Gastrocnemius medialis (tissue), 4 donors: ENCODE data around the gene EP400. TPM values are rescaled to one million over a fixed set of nuclear protein-coding genes. Genes with fewer than 3 reads are reported as not detected.
A peak's percentile ranks its signal among the peaks of the same experiment; 100 is the strongest.

ENCODE experiments used
- ATAC-seq, 2 donors: fragments of 150-250 bp; one replicate each; pipeline ENCODE4 v1.9.1; 2016
- DNase-seq, 2 donors: peaks; one replicate each; pipeline ENCODE4 v3.0.0-alpha.2; 2019
- H3K27ac ChIP-seq, 4 donors: fragments of 200-600 bp; sonication (generic); 1 replicate in 1 of 4; 2 replicates in 3 of 4; pipeline ENCODE4 v1.5.1; 2016 to 2018; ENCODE audit warnings: mild to moderate bottlenecking in 2 of 4, moderate library complexity in 1 of 4
- H3K27me3 ChIP-seq, 3 donors: fragments of 200-600 bp; sonication (generic) in 2 of 3; 1 replicate in 1 of 3; 2 replicates in 2 of 3; pipeline versions ENCODE4 v1.5.1 to v1.6.0; 2016 to 2019; ENCODE audit warnings: mild to moderate bottlenecking in 1 of 3, moderate library complexity in 1 of 3
- H3K36me3 ChIP-seq, 2 donors: fragments of 200-600 bp; sonication (generic) in 1 of 2; one replicate each; pipeline ENCODE4 v1.5.1; 2017 to 2018
- H3K4me1 ChIP-seq, 2 donors: fragments of 200-600 bp; sonication (generic) in 1 of 2; one replicate each; pipeline ENCODE4 v1.5.1; 2016 to 2017; ENCODE audit warnings: mild to moderate bottlenecking in 2 of 2
- H3K4me3 ChIP-seq, 4 donors: fragments of 200-600 bp; sonication (generic) in 3 of 4; 1 replicate in 1 of 4; 2 replicates in 3 of 4; pipeline ENCODE4 v1.5.1; 2016 to 2019; ENCODE audit warnings: mild to moderate bottlenecking in 2 of 4
- H3K9me3 ChIP-seq, 3 donors: fragments of 200-600 bp; sonication (generic) in 2 of 3; 1 replicate in 1 of 3; 2 replicates in 2 of 3; pipeline ENCODE4 v1.5.1; 2016 to 2019
- POLR2A ChIP-seq, 2 donors: fragments of 450-650 bp; IDR thresholded peaks; one replicate each; pipeline ENCODE4 v1.6.1; 2017; ENCODE audit warnings: antibody characterized with exemption in 2 of 2, mild to moderate bottlenecking in 2 of 2, moderate library complexity in 2 of 2
- in situ Hi-C, 4 donors: fragments of 200-750 bp; cut with MboI; loops; one replicate each; pipeline versions ENCODE4 v1.15.0 to v1.8.0; 2017; ENCODE audit warnings: low sequenced_read_pairs in 4 of 4
- intact Hi-C: fragments of 100-400 bp; cut with DNase I; formaldehyde crosslinking; loops from one replicate; pipeline ENCODE4 v1.15.1; 2023; ENCODE audit warnings: low total_unique reads
- total RNA-seq, 4 donors: library from RNA; depleted of rRNA; stranded (reverse); fragments of >200 nt; gene quantifications; one replicate each; pipeline versions ENCODE4 v1.1.0 to v1.2.3, GENCODE V29; 2016
- TF ChIP-seq, protein P1 (sequence below), 5 experiments: fragments of 450-650 bp in 3 of 5; fragments of 200-600 bp in 2 of 5; sonication (generic) in 2 of 5; IDR thresholded peaks in 4 of 5; conservative IDR thresholded peaks in 1 of 5; 1 replicate in 4 of 5; 2 replicates in 1 of 5; pipeline ENCODE4 v1.5.1; 2016 to 2019; ENCODE audit warnings: antibody characterized with exemption in 5 of 5, mild to moderate bottlenecking in 3 of 5, moderate library complexity in 3 of 5

The EP400 gene, protein sequence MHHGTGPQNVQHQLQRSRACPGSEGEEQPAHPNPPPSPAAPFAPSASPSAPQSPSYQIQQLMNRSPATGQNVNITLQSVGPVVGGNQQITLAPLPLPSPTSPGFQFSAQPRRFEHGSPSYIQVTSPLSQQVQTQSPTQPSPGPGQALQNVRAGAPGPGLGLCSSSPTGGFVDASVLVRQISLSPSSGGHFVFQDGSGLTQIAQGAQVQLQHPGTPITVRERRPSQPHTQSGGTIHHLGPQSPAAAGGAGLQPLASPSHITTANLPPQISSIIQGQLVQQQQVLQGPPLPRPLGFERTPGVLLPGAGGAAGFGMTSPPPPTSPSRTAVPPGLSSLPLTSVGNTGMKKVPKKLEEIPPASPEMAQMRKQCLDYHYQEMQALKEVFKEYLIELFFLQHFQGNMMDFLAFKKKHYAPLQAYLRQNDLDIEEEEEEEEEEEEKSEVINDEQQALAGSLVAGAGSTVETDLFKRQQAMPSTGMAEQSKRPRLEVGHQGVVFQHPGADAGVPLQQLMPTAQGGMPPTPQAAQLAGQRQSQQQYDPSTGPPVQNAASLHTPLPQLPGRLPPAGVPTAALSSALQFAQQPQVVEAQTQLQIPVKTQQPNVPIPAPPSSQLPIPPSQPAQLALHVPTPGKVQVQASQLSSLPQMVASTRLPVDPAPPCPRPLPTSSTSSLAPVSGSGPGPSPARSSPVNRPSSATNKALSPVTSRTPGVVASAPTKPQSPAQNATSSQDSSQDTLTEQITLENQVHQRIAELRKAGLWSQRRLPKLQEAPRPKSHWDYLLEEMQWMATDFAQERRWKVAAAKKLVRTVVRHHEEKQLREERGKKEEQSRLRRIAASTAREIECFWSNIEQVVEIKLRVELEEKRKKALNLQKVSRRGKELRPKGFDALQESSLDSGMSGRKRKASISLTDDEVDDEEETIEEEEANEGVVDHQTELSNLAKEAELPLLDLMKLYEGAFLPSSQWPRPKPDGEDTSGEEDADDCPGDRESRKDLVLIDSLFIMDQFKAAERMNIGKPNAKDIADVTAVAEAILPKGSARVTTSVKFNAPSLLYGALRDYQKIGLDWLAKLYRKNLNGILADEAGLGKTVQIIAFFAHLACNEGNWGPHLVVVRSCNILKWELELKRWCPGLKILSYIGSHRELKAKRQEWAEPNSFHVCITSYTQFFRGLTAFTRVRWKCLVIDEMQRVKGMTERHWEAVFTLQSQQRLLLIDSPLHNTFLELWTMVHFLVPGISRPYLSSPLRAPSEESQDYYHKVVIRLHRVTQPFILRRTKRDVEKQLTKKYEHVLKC (N-terminal part only)
- 10 to 100 TPM; 11.9 to 17.4 (median 15.0) TPM for total RNA-seq

GRCh38 chr12:131949431-131950181 lies at the start of gene EP400:
Gene EP400 (plus strand): TSS chr12:131949942. CDS start chr12:131960620, 10,678 bp downstream.
- Histone ChIP-seq H3K4me1 (peaks cover 20 to 25% of the 10 kb centered on the region in 2 donors), H3K27me3 (no peaks in the 10 kb centered on the region), H3K4me3 (peak within 1 kb of the TSS; percentile 74 to 97 (median 88)), H3K27ac (peak within 1 kb of the TSS; percentile 74 to 88 (median 87)), H3K9me3 (no peaks in the 10 kb centered on the region), H3K36me3 (peaks cover 0 to 5% of the 10 kb centered on the region in 2 donors)
- peak in 1 of 2 donors; percentile 60 for TF ChIP-seq POLR2A (IDR thresholded peaks at IDR 0.05)
- TF ChIP-seq, protein P1, sequence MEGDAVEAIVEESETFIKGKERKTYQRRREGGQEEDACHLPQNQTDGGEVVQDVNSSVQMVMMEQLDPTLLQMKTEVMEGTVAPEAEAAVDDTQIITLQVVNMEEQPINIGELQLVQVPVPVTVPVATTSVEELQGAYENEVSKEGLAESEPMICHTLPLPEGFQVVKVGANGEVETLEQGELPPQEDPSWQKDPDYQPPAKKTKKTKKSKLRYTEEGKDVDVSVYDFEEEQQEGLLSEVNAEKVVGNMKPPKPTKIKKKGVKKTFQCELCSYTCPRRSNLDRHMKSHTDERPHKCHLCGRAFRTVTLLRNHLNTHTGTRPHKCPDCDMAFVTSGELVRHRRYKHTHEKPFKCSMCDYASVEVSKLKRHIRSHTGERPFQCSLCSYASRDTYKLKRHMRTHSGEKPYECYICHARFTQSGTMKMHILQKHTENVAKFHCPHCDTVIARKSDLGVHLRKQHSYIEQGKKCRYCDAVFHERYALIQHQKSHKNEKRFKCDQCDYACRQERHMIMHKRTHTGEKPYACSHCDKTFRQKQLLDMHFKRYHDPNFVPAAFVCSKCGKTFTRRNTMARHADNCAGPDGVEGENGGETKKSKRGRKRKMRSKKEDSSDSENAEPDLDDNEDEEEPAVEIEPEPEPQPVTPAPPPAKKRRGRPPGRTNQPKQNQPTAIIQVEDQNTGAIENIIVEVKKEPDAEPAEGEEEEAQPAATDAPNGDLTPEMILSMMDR (IDR thresholded peaks at IDR 0.05 in 4 of 5, conservative IDR thresholded peaks at IDR 0.05 in 1 of 5), result peak in 4 of 5 experiments; percentile 50 to 86 (median 74)
- in situ Hi-C loops (loop anchor here in 1 of 4 donors (10.0 kb wide), 1 partner anchor 55 kb away; the partner anchor contains the start of gene ULK1), intact Hi-C loops (loop anchor here (1.0 to 5.0 kb wide), 6 partner anchors 20 to 239 kb away; partner anchors contain the start of genes PUS1 and SFSWAP)
- ATAC-seq (peak; percentile 88 to 93), DNase-seq (peak; percentile 90 to 91)

DNA sequence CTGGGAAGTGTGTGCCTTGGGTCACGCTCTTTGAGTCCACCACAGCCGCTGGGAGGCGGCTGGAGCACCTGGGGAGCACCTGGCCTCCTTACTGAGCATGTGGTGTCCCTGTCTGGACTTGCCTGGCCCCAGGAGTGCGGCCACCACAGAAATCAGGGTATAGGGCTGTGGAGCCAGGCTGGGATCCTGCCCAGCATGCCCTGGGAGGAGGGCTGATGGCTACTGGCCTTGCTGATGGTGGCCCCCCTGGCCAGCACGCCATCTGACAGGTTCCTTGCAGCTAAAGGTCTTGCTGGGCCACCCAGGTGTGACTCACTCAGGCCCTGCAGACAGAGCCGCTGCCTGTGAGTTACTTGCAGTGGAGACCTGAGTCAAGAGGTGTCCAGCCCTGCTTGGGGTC lies 49.3 kb upstream of the EP400 start:
- in situ Hi-C loops (no loop called here), intact Hi-C loops (no loop called here)
- ATAC-seq (no peak), DNase-seq (peak in 1 of 2 donors; percentile 35)
- H3K4me3 ChIP-seq, result no peak overlapping the region
- H3K36me3 ChIP-seq, result peaks cover 0 to 5% of the 10 kb centered on the region in 2 donors
- H3K27me3 ChIP-seq, result no peaks in the 10 kb centered on the region
- TF ChIP-seq, protein P1 (IDR thresholded peaks at IDR 0.05 in 4 of 5, conservative IDR thresholded peaks at IDR 0.05 in 1 of 5), result no peak
- TF ChIP-seq POLR2A (IDR thresholded peaks at IDR 0.05), result no peak
- H3K27ac ChIP-seq, result peak overlapping the region; percentile 94 to 100 (median 98)
- peaks cover 66 to 85% of the 10 kb centered on the region in 2 donors for H3K4me1 ChIP-seq
- no peaks in the 10 kb centered on the region for H3K9me3 ChIP-seq

DNA sequence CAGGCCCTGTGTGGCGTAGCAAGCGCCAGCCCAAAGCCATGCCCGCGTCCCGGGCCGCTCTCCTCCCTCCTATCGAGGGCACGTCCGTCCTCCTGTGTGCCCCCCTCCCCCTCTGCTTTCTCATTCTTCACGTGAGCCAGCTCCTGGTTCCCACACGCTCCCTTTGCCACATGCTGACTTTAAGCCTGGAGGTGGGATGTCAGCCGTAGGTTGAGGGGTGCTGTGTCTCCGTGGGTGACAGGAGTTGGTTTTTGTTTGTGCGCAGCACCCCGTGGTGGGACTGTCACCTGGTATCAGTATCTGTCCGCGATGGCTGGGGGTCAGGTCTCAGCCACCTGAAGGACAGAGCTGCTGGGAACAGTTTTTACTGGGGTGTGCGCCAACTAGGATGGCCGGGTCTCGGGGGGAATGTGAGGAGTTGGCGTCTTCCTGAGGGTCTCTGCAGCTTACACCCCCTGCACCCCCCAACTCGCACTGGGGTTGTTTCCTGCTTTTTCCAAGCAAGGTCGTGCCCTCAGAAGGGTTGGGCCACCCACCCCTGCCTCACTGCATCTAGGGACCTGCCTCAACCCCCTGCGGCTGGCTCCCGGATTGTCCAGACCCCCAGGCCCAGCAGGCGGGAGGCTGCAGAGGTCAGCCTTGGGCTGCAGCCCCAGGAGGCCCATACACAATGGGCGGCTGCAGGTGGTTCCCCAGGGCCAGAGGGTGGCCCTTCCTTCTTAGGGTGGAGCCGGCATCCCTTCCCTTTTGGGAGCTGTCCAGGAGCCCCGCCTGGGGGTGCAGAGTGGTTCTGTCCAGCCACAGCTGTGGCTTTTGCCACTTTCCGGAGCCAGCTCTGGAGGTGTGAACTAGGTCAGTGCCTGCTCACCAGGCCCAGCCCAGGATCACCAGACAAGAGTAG lies 48.1 kb upstream of the EP400 start:
- Histone ChIP-seq H3K27ac (peak overlapping the region; percentile 94 to 100 (median 98)), H3K9me3 (no peaks in the 10 kb centered on the region), H3K4me3 (peak overlapping the region; percentile 19 to 29 (median 26)), H3K27me3 (no peaks in the 10 kb centered on the region), H3K36me3 (peaks cover 0 to 5% of the 10 kb centered on the region in 2 donors), H3K4me1 (peaks cover 65 to 86% of the 10 kb centered on the region in 2 donors)
- TF ChIP-seq POLR2A (IDR thresholded peaks at IDR 0.05), result no peak
- TF ChIP-seq, protein P1 (IDR thresholded peaks at IDR 0.05 in 4 of 5, conservative IDR thresholded peaks at IDR 0.05 in 1 of 5), result no peak
- intact Hi-C loops, result no loop called here
- peak; percentile 85 to 91 for DNase-seq
- ATAC-seq, result peak; percentile 75 to 84
- in situ Hi-C loops, result no loop called here
